Endothelial cell of umbilical vein (primary cell): ENCODE results near the gene CENPS. TPM values are rescaled to one million over a fixed set of nuclear protein-coding genes. Genes with fewer than 3 reads are reported as not detected.

Experiments
- BruUV-seq: library from RNA; stranded (reverse); fragments of 400-500 nt; replicated peaks from 2 replicates; lab custom pipeline; 2021; lab: Mats Ljungman, UMichigan
- CTCF ChIA-PET: fragments of 300-600, 350-600 bp; sonication (Branson Sonifier 250); formaldehyde crosslinking; loops from one replicate; lab custom pipeline; 2021; ENCODE audit warnings: antibody characterized with exemption, inconsistent platforms; lab: Charles Lee
- POLR2A ChIA-PET: fragments of 300-600, 350-600 bp; sonication (Branson Sonifier 250); formaldehyde crosslinking; loops from one replicate; lab custom pipeline; 2021; ENCODE audit warnings: antibody characterized with exemption, inconsistent platforms; lab: Charles Lee
- DNase-seq: peaks from one replicate; pipeline ENCODE4 v3.0.0-alpha.2; 2011; ENCODE audit warnings: low read depth, low spot score
- FAIRE-seq: peaks from 2 replicates; lab custom pipeline; 2011; peaks lifted over from hg19 to GRCh38; lab: Jason Lieb, UNC
- H2AFZ ChIP-seq: 2 replicates; pipeline ENCODE4 v1.6.0; 2012; ENCODE audit warnings: low read depth, low read length, control low read depth, inconsistent platforms
- H3K27ac ChIP-seq: 2 replicates; pipeline ENCODE4 v1.5.1; 2011; ENCODE audit warnings: low read depth, mild to moderate bottlenecking, control low read depth, low read length, moderate library complexity; ENCODE audit not compliant: insufficient read depth
- H3K27me3 ChIP-seq, 2 experiments: 2 replicates each; pipeline versions ENCODE4 v1.6.0 to v1.6.1; 2011; ENCODE audit warnings: low read length in 2 of 2, mixed read lengths in 1 of 2; ENCODE audit not compliant: control insufficient read depth in 2 of 2, insufficient read depth in 2 of 2
- H3K36me3 ChIP-seq, 2 experiments: 2 replicates in 1 of 2; 3 replicates in 1 of 2; pipeline ENCODE4 v1.5.1; 2011; ENCODE audit warnings: low read length in 2 of 2, mild to moderate bottlenecking in 1 of 2, moderate library complexity in 1 of 2; ENCODE audit not compliant: control insufficient read depth in 2 of 2, insufficient read depth in 2 of 2; ENCODE audit errors: extremely low read depth in 1 of 2
- H3K4me1 ChIP-seq: 3 replicates; pipeline ENCODE4 v1.5.1; 2011; ENCODE audit warnings: mild to moderate bottlenecking, low read length; ENCODE audit not compliant: control insufficient read depth, insufficient read depth; ENCODE audit errors: extremely low read depth
- H3K4me2 ChIP-seq: 2 replicates; pipeline ENCODE4 v1.6.1; 2011; ENCODE audit warnings: low read length, control low read depth, mixed read lengths; ENCODE audit not compliant: insufficient read depth
- H3K4me3 ChIP-seq, 3 experiments: fragments of 200-600 bp in 1 of 3; sonication (generic), shearing (Covaris generic) in 1 of 3; replicated peaks in 1 of 3; 2 replicates each; pipeline ENCODE4 v1.5.1; 2011 to 2016; ENCODE audit warnings: control low read depth in 3 of 3, low read length in 3 of 3, mild to moderate bottlenecking in 2 of 3, inconsistent platforms in 1 of 3, low read depth in 1 of 3, moderate library complexity in 1 of 3; ENCODE audit not compliant: insufficient read depth in 1 of 3
- H3K79me2 ChIP-seq: 2 replicates; pipeline ENCODE4 v1.6.0; 2012; ENCODE audit warnings: low read length, inconsistent platforms; ENCODE audit not compliant: control insufficient read depth, insufficient read depth
- H3K9ac ChIP-seq: replicated peaks from 2 replicates; pipeline ENCODE3; 2011; ENCODE audit warnings: low read length, control low read depth; ENCODE audit not compliant: insufficient read depth; ENCODE audit errors: extremely low read depth
- H3K9me1 ChIP-seq: replicated peaks from 3 replicates; pipeline ENCODE4 v1.6.0; 2011; ENCODE audit warnings: mild to moderate bottlenecking, low read length; ENCODE audit not compliant: control insufficient read depth, insufficient read depth; ENCODE audit errors: extremely low read depth
- H3K9me3 ChIP-seq: replicated peaks from 2 replicates; pipeline ENCODE4 v1.5.1; 2012; ENCODE audit warnings: low read length, inconsistent platforms; ENCODE audit not compliant: control insufficient read depth, insufficient read depth
- H4K20me1 ChIP-seq: replicated peaks from 2 replicates; pipeline ENCODE3; 2011; ENCODE audit warnings: mild to moderate bottlenecking, low read length; ENCODE audit not compliant: control insufficient read depth, insufficient read depth; ENCODE audit errors: extremely low read depth
- CTCF ChIP-seq, 2 donors: IDR thresholded peaks; 1 replicate in 1 of 2; 2 replicates in 1 of 2; pipeline ENCODE4 v1.5.1; 2011; ENCODE audit warnings: low read length in 2 of 2, mild to moderate bottlenecking in 2 of 2, moderate library complexity in 2 of 2, control low read depth in 1 of 2, inconsistent platforms in 1 of 2, low read depth in 1 of 2; ENCODE audit not compliant: insufficient read depth in 1 of 2; ENCODE audit errors: extremely low read depth in 1 of 2
- FOS ChIP-seq: IDR thresholded peaks from 2 replicates; pipeline ENCODE4 v1.6.1; 2011; ENCODE audit warnings: mild to moderate bottlenecking, low read length, moderate library complexity, borderline replicate concordance; ENCODE audit not compliant: insufficient read depth
- GATA2 ChIP-seq: IDR thresholded peaks from 2 replicates; pipeline ENCODE4 v1.7.0; 2011; ENCODE audit warnings: low read depth, mild to moderate bottlenecking, moderate library complexity, mixed read lengths, low read length; ENCODE audit not compliant: insufficient read length, insufficient read depth
- JUN ChIP-seq: IDR thresholded peaks from 2 replicates; pipeline ENCODE4 v1.6.1; 2011; ENCODE audit warnings: borderline replicate concordance, low read depth; ENCODE audit not compliant: insufficient read length, insufficient read depth
- MYC ChIP-seq: IDR thresholded peaks from one replicate; pipeline ENCODE4 v1.6.1; 2011; ENCODE audit warnings: mild to moderate bottlenecking, low read depth, low read length
- POLR2AphosphoS5 ChIP-seq: IDR thresholded peaks from 2 replicates; pipeline ENCODE4 v1.6.1; 2012; ENCODE audit warnings: low read depth, mild to moderate bottlenecking, control low read depth, low read length, moderate library complexity; ENCODE audit not compliant: insufficient read depth
- dilution Hi-C: fragments of 300-500 bp; cut with MboI; formaldehyde crosslinking; loops from one replicate; pipeline ENCODE4 v1.15.0; 2019; ENCODE audit warnings: low sequenced_read_pairs; ENCODE audit not compliant: extremely low pct_ligation_motif_present
- intact Hi-C: fragments of 100-400 bp; cut with micrococcal nuclease; formaldehyde crosslinking; loops from one replicate; pipeline ENCODE4 v1.10.0; 2022
- polyA plus RNA-seq, 4 experiments: library from polyadenylated mRNA; depleted of rRNA in 3 of 4; stranded (reverse) in 3 of 4; unstranded in 1 of 4; fragments of >200 nt; gene quantifications; 2 replicates each; pipeline versions ENCODE4 v1.2.1 to v1.2.3, GENCODE V29; 2011 to 2012; ENCODE audit warnings: missing spikeins in 1 of 4
- total RNA-seq: library from RNA; stranded (reverse); gene quantifications from 2 replicates; pipeline ENCODE4 v1.2.3, GENCODE V29; 2021

The CENPS gene
- total and polyA plus RNA-seq, 2 donors (not counting 3 experiments of a cell fraction or from before 2014, with no cell fraction given), result 10.2 to 16.2 TPM

GRCh38 chr1:10456048-10456447, 25.8 kb downstream of the CENPS start:
- H3K79me2 ChIP-seq, result no peaks in the 10 kb centered on the region
- DNase-seq, result no peak
- ChIA-PET CTCF (interaction anchor here (1.0 to 2.0 kb wide), 4 partner anchors 14 to 411 kb away, joined by 3 to 11 read pairs (median 4); no protein-coding TSS in a partner anchor), POLR2A (no interaction called here)
- no peak overlapping the region for H3K27ac ChIP-seq
- H3K27me3 ChIP-seq, result no peaks in the 10 kb centered on the region
- H2AFZ ChIP-seq, result no peak overlapping the region
- dilution Hi-C loops, result no loop called here
- no TSS peak for BruUV-seq
- no peak for TF ChIP-seq GATA2
- TF ChIP-seq CTCF (IDR thresholded peaks at IDR 0.05; ENCODE audit: extremely low read depth in 1 of 2, insufficient read depth in 1 of 2, low read depth in 1 of 2, low read length in 2 of 2), result no peak
- TF ChIP-seq JUN, result no peak
- no peak for TF ChIP-seq MYC
- TF ChIP-seq POLR2AphosphoS5, result no peak
- no peak for TF ChIP-seq FOS
- H3K4me3 ChIP-seq, result no peak overlapping the region
- no peak overlapping the region for H3K4me2 ChIP-seq
- H3K4me1 ChIP-seq, result peaks cover 28% of the 10 kb centered on the region
- no peak overlapping the region for H3K9ac ChIP-seq
- no peaks in the 10 kb centered on the region for H3K9me3 ChIP-seq
- no peaks in the 10 kb centered on the region for H3K9me1 ChIP-seq
- no peaks in the 10 kb centered on the region for H3K36me3 ChIP-seq
- no peak for FAIRE-seq
- H4K20me1 ChIP-seq, result no peaks in the 10 kb centered on the region
- intact Hi-C loops, result no loop called here
